GM23338 (cell line): ENCODE data around the gene DSG2. TPM values are rescaled to one million over a fixed set of nuclear protein-coding genes. Genes with fewer than 3 reads are reported as not detected.

Experiments
- ATAC-seq: fragments of 200-7000 bp; cut with Tn5 transposase; 3 replicates; pipeline ENCODE4 v1.9.1; 2020
- DNase-seq: peaks from one replicate; pipeline ENCODE4 v3.0.0-alpha.2; 2015; ENCODE audit warnings: low spot score
- H2AFZ ChIP-seq: fragments of 200-600 bp; sonication (generic); 2 replicates; pipeline ENCODE4 v1.8.0; 2016; ENCODE audit warnings: antibody characterized with exemption, mild to moderate bottlenecking, moderate library complexity
- H3F3A ChIP-seq: fragments of 200-600 bp; sonication (generic); replicated peaks from 2 replicates; pipeline ENCODE4 v1.8.0; 2017; ENCODE audit warnings: antibody characterized with exemption, mixed run types, low read depth
- H3K27ac ChIP-seq: fragments of 200-600 bp; sonication (generic); 2 replicates; pipeline ENCODE4 v1.6.1; 2016; ENCODE audit warnings: low read depth
- H3K27me3 ChIP-seq: fragments of 200-600 bp; sonication (generic); 2 replicates; pipeline ENCODE4 v1.8.0; 2016; ENCODE audit warnings: mild to moderate bottlenecking, mixed run types, moderate library complexity; ENCODE audit not compliant: insufficient read depth
- H3K36me3 ChIP-seq: fragments of 200-600 bp; sonication (generic); 2 replicates; pipeline ENCODE4 v1.8.0; 2016; ENCODE audit warnings: mild to moderate bottlenecking; ENCODE audit not compliant: insufficient read depth
- H3K4me1 ChIP-seq: fragments of 200-600 bp; sonication (generic); 2 replicates; pipeline ENCODE4 v1.8.0; 2016; ENCODE audit warnings: mild to moderate bottlenecking, moderate library complexity; ENCODE audit not compliant: insufficient read depth
- H3K4me2 ChIP-seq: fragments of 200-600 bp; sonication (generic); 2 replicates; pipeline ENCODE4 v1.7.1; 2017; ENCODE audit warnings: mixed run types
- H3K4me3 ChIP-seq: fragments of 200-600 bp; sonication (generic); 2 replicates; pipeline ENCODE4 v1.6.1; 2016; ENCODE audit warnings: mixed run types
- H3K79me2 ChIP-seq: fragments of 200-600 bp; sonication (generic); replicated peaks from 2 replicates; pipeline ENCODE4 v1.8.0; 2017; ENCODE audit warnings: mild to moderate bottlenecking; ENCODE audit not compliant: insufficient read depth
- H3K9me2 ChIP-seq: fragments of 200-600 bp; sonication (generic); 2 replicates; pipeline ENCODE4 v1.8.0; 2017; ENCODE audit not compliant: insufficient read depth
- H4K20me1 ChIP-seq: fragments of 200-600 bp; sonication (generic); replicated peaks from 2 replicates; pipeline ENCODE4 v1.8.0; 2017; ENCODE audit warnings: mild to moderate bottlenecking; ENCODE audit not compliant: insufficient read depth
- H3K27ac Mint-ChIP-seq: 2 replicates; pipeline ENCODE4 v1.8.0; 2020; ENCODE audit warnings: inconsistent platforms, mild to moderate bottlenecking, moderate library complexity, mixed read lengths
- H3K27me3 Mint-ChIP-seq: 3 replicates; pipeline ENCODE4 v1.8.0; 2022; ENCODE audit warnings: low read depth, mild to moderate bottlenecking, moderate library complexity, mixed read lengths, inconsistent platforms; ENCODE audit not compliant: insufficient read depth, poor library complexity
- H3K36me3 Mint-ChIP-seq: 3 replicates; pipeline ENCODE4 v1.8.0; 2021; ENCODE audit warnings: low read depth, mild to moderate bottlenecking, inconsistent platforms, moderate library complexity, mixed read lengths
- H3K4me1 Mint-ChIP-seq: 3 replicates; pipeline ENCODE4 v1.8.0; 2020; ENCODE audit warnings: mild to moderate bottlenecking, inconsistent platforms, mixed read lengths
- H3K4me3 Mint-ChIP-seq: 3 replicates; pipeline ENCODE4 v1.8.0; 2021; ENCODE audit warnings: moderate library complexity, mild to moderate bottlenecking, inconsistent platforms, mixed read lengths
- H3K9me3 Mint-ChIP-seq: 3 replicates; pipeline ENCODE4 v1.8.0; 2020; ENCODE audit warnings: moderate library complexity, mild to moderate bottlenecking, inconsistent platforms, mixed read lengths
- CREB1 ChIP-seq: fragments of 250-450 bp; sonication (Bioruptor Pico); IDR thresholded peaks from 2 replicates; pipeline ENCODE4 v1.5.0; 2020; ENCODE audit warnings: low read depth, mild to moderate bottlenecking, moderate library complexity
- EZH2 ChIP-seq: fragments of 200-600 bp; sonication (generic); IDR thresholded peaks from one replicate; pipeline ENCODE4 v1.8.0; 2017; ENCODE audit warnings: antibody characterized with exemption, mild to moderate bottlenecking, low read depth; ENCODE audit not compliant: unreplicated experiment
- EZH2phosphoT487 ChIP-seq: fragments of 200-600 bp; sonication (generic); IDR thresholded peaks from one replicate; pipeline ENCODE4 v1.8.1; 2018; ENCODE audit warnings: antibody characterized with exemption; ENCODE audit not compliant: unreplicated experiment
- JUNB ChIP-seq: IDR thresholded peaks from one replicate; pipeline ENCODE4 v1.6.1; 2016; ENCODE audit warnings: antibody characterized with exemption; ENCODE audit not compliant: unreplicated experiment
- NANOG ChIP-seq: IDR thresholded peaks from 2 replicates; pipeline ENCODE4 v1.6.1; 2016; ENCODE audit warnings: antibody characterized with exemption, borderline replicate concordance
- POLR2AphosphoS5 ChIP-seq: IDR thresholded peaks from 2 replicates; pipeline ENCODE4 v1.6.1; 2016; ENCODE audit warnings: antibody characterized with exemption, low read depth
- STAT1 ChIP-seq: IDR thresholded peaks from one replicate; pipeline ENCODE4 v1.6.1; 2016; ENCODE audit warnings: antibody characterized with exemption; ENCODE audit not compliant: unreplicated experiment
- ZNF114 ChIP-seq: fragments of 250-450 bp; sonication (Bioruptor Pico); IDR thresholded peaks from 2 replicates; pipeline ENCODE4 v1.5.0; 2020; ENCODE audit warnings: mild to moderate bottlenecking, moderate library complexity
- ZNF331 ChIP-seq: fragments of 250-450 bp; sonication (Bioruptor Pico); IDR thresholded peaks from 2 replicates; pipeline ENCODE4 v1.5.0; 2020; ENCODE audit warnings: low read depth, mild to moderate bottlenecking, moderate library complexity
- polyA plus RNA-seq: library from polyadenylated mRNA; unstranded; fragments of >200 nt; fragmentation: Nextera tagmentation; extraction: Ambion mirVana; gene quantifications from 2 replicates; pipeline ENCODE4 v1.2.1, GENCODE V29; 2016
- total RNA-seq: library from RNA; depleted of rRNA; stranded (reverse); fragments of >200 nt; shearing (Covaris generic); gene quantifications from 2 replicates; pipeline ENCODE4 v1.2.3, GENCODE V29; 2014
- TF ChIP-seq, protein P1 (sequence below): IDR thresholded peaks from one replicate; pipeline ENCODE4 v1.6.1; 2018; ENCODE audit warnings: antibody characterized with exemption; ENCODE audit not compliant: unreplicated experiment
- TF ChIP-seq, protein P2 (sequence below), 2 experiments: fragments of 200-600 bp in 1 of 2; sonication (generic) in 1 of 2; conservative IDR thresholded peaks; 2 replicates each; pipeline versions ENCODE4 v1.5.1 to v1.6.1; 2016 to 2017; ENCODE audit warnings: antibody characterized with exemption in 2 of 2, low read depth in 2 of 2, mild to moderate bottlenecking in 2 of 2, moderate library complexity in 1 of 2
- TF ChIP-seq, protein P3 (sequence below): fragments of 250-450 bp; sonication (Bioruptor Pico); IDR thresholded peaks from 2 replicates; pipeline ENCODE4 v1.5.0; 2020; ENCODE audit warnings: mild to moderate bottlenecking, moderate library complexity
- TF ChIP-seq, protein P4 (sequence below): IDR thresholded peaks from 2 replicates; pipeline ENCODE4 v1.6.1; 2016; ENCODE audit warnings: antibody characterized with exemption

DSG2 gene
- total and polyA plus RNA-seq, 2 experiments from 2014 or later, result 44.7 to 144 TPM

DNA sequence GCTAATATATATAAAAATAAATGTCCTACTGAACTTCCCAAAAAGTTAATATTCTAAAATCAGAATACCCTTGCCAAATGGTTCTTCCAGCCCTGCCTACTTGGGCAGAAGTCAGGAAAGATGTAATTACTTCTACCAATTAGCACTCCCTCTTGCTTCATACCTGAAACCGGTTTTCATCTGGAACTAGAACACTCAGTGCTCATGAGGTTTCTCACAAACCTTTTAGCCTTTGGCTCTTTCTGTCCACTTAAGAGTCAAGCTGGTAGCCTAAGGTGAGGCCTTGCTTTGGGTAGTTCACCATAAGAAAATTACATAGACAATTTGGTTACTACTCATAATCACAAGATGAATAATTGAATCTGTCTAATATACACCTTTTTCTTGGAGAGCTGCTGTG, 46.4 kb upstream of the DSG2 start:
- ATAC-seq (no peak), DNase-seq (no peak)
- H3K4me1 ChIP-seq, result no peaks in the 10 kb centered on the region
- Mint-ChIP-seq H3K9me3 (no peaks in the 10 kb centered on the region), H3K36me3 (no peaks in the 10 kb centered on the region), H3K4me1 (peaks cover 5% of the 10 kb centered on the region; the same call in 2 of the 3 replicates), H3K27ac (no peak overlapping the region), H3K27me3 (no peaks in the 10 kb centered on the region), H3K4me3 (no peak overlapping the region)
- H3K9me2 ChIP-seq, result no peaks in the 10 kb centered on the region
- H3K79me2 ChIP-seq, result no peaks in the 10 kb centered on the region
- no peaks in the 10 kb centered on the region for H3F3A ChIP-seq
- H3K36me3 ChIP-seq, result no peaks in the 10 kb centered on the region
- no peaks in the 10 kb centered on the region for H4K20me1 ChIP-seq
- no peak overlapping the region for H3K27ac ChIP-seq
- H3K4me2 ChIP-seq, result no peak overlapping the region
- no peaks in the 10 kb centered on the region for H3K27me3 ChIP-seq
- TF ChIP-seq EZH2 (no peak), STAT1 (no peak), EZH2phosphoT487 (no peak), JUNB (no peak), POLR2AphosphoS5 (no peak), NANOG (no peak), ZNF114 (no peak), ZNF331 (CRISPR knock-in tag) (no peak), CREB1 (CRISPR knock-in tag) (no peak)
- TF ChIP-seq, protein P1, sequence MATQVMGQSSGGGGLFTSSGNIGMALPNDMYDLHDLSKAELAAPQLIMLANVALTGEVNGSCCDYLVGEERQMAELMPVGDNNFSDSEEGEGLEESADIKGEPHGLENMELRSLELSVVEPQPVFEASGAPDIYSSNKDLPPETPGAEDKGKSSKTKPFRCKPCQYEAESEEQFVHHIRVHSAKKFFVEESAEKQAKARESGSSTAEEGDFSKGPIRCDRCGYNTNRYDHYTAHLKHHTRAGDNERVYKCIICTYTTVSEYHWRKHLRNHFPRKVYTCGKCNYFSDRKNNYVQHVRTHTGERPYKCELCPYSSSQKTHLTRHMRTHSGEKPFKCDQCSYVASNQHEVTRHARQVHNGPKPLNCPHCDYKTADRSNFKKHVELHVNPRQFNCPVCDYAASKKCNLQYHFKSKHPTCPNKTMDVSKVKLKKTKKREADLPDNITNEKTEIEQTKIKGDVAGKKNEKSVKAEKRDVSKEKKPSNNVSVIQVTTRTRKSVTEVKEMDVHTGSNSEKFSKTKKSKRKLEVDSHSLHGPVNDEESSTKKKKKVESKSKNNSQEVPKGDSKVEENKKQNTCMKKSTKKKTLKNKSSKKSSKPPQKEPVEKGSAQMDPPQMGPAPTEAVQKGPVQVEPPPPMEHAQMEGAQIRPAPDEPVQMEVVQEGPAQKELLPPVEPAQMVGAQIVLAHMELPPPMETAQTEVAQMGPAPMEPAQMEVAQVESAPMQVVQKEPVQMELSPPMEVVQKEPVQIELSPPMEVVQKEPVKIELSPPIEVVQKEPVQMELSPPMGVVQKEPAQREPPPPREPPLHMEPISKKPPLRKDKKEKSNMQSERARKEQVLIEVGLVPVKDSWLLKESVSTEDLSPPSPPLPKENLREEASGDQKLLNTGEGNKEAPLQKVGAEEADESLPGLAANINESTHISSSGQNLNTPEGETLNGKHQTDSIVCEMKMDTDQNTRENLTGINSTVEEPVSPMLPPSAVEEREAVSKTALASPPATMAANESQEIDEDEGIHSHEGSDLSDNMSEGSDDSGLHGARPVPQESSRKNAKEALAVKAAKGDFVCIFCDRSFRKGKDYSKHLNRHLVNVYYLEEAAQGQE, result no peak
- TF ChIP-seq, protein P2, sequence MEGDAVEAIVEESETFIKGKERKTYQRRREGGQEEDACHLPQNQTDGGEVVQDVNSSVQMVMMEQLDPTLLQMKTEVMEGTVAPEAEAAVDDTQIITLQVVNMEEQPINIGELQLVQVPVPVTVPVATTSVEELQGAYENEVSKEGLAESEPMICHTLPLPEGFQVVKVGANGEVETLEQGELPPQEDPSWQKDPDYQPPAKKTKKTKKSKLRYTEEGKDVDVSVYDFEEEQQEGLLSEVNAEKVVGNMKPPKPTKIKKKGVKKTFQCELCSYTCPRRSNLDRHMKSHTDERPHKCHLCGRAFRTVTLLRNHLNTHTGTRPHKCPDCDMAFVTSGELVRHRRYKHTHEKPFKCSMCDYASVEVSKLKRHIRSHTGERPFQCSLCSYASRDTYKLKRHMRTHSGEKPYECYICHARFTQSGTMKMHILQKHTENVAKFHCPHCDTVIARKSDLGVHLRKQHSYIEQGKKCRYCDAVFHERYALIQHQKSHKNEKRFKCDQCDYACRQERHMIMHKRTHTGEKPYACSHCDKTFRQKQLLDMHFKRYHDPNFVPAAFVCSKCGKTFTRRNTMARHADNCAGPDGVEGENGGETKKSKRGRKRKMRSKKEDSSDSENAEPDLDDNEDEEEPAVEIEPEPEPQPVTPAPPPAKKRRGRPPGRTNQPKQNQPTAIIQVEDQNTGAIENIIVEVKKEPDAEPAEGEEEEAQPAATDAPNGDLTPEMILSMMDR (conservative IDR thresholded peaks at IDR 0.05; ENCODE audit: low read depth in 2 of 2), result no peak
- TF ChIP-seq, protein P3, sequence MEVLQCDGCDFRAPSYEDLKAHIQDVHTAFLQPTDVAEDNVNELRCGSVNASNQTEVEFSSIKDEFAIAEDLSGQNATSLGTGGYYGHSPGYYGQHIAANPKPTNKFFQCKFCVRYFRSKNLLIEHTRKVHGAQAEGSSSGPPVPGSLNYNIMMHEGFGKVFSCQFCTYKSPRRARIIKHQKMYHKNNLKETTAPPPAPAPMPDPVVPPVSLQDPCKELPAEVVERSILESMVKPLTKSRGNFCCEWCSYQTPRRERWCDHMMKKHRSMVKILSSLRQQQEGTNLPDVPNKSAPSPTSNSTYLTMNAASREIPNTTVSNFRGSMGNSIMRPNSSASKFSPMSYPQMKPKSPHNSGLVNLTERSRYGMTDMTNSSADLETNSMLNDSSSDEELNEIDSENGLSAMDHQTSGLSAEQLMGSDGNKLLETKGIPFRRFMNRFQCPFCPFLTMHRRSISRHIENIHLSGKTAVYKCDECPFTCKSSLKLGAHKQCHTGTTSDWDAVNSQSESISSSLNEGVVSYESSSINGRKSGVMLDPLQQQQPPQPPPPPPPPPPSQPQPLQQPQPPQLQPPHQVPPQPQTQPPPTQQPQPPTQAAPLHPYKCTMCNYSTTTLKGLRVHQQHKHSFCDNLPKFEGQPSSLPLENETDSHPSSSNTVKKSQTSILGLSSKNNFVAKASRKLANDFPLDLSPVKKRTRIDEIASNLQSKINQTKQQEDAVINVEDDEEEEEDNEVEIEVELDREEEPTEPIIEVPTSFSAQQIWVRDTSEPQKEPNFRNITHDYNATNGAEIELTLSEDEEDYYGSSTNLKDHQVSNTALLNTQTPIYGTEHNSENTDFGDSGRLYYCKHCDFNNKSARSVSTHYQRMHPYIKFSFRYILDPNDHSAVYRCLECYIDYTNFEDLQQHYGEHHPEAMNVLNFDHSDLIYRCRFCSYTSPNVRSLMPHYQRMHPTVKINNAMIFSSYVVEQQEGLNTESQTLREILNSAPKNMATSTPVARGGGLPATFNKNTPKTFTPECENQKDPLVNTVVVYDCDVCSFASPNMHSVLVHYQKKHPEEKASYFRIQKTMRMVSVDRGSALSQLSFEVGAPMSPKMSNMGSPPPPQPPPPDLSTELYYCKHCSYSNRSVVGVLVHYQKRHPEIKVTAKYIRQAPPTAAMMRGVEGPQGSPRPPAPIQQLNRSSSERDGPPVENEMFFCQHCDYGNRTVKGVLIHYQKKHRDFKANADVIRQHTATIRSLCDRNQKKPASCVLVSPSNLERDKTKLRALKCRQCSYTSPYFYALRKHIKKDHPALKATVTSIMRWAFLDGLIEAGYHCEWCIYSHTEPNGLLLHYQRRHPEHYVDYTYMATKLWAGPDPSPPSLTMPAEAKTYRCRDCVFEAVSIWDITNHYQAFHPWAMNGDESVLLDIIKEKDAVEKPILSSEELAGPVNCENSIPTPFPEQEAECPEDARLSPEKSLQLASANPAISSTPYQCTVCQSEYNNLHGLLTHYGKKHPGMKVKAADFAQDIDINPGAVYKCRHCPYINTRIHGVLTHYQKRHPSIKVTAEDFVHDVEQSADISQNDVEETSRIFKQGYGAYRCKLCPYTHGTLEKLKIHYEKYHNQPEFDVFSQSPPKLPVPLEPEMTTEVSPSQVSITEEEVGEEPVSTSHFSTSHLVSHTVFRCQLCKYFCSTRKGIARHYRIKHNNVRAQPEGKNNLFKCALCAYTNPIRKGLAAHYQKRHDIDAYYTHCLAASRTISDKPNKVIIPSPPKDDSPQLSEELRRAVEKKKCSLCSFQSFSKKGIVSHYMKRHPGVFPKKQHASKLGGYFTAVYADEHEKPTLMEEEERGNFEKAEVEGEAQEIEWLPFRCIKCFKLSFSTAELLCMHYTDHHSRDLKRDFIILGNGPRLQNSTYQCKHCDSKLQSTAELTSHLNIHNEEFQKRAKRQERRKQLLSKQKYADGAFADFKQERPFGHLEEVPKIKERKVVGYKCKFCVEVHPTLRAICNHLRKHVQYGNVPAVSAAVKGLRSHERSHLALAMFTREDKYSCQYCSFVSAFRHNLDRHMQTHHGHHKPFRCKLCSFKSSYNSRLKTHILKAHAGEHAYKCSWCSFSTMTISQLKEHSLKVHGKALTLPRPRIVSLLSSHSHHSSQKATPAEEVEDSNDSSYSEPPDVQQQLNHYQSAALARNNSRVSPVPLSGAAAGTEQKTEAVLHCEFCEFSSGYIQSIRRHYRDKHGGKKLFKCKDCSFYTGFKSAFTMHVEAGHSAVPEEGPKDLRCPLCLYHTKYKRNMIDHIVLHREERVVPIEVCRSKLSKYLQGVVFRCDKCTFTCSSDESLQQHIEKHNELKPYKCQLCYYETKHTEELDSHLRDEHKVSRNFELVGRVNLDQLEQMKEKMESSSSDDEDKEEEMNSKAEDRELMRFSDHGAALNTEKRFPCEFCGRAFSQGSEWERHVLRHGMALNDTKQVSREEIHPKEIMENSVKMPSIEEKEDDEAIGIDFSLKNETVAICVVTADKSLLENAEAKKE (CRISPR knock-in tag), result no peak
- TF ChIP-seq, protein P4, sequence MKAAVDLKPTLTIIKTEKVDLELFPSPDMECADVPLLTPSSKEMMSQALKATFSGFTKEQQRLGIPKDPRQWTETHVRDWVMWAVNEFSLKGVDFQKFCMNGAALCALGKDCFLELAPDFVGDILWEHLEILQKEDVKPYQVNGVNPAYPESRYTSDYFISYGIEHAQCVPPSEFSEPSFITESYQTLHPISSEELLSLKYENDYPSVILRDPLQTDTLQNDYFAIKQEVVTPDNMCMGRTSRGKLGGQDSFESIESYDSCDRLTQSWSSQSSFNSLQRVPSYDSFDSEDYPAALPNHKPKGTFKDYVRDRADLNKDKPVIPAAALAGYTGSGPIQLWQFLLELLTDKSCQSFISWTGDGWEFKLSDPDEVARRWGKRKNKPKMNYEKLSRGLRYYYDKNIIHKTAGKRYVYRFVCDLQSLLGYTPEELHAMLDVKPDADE, result no peak
- H2AFZ ChIP-seq, result no peak overlapping the region
- no peak overlapping the region for H3K4me3 ChIP-seq
